Measurements from ENCODE around the gene GRIN1.

DNA sequence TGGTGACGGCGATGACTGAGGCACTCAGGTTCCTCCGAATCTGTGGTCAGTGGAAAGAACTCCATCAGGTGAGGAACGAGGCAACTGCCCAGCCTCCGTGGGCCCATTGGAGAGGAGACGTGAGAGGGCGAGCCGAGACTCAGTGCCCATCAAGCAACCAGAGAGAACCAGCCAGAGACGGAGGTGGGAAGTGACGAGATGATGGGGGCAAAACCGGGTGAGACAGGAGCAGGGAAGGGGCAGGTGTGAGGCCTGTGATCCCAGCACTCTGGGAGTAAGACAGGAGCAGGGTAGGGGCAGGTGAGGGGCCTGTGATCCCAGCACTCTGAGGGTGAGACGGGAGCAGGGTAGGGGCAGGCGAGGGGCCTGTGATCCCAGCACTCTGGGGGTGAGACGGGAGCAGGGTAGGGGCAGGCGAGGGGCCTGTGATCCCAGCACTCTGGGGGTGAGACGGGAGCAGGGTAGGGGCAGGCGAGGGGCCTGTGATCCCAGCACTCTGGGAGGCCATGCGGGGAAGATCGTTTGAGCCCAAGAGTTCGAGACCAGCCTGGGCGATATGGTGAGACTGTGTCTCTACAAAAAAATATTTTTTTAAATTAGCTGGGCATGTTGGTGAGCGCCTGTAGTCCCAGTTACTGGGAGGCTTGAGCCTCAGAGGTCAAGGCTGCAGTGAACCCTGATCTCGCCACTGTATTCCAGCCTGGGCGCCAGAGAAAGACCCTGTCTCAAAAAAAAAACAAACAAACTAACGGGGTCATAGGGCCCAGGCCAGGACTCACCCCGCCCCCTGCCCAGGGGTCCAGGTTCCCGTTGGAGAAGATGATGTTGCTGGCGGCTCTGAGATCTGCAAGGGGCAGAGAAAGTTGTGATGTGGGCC is 27.8 kb upstream of the GRIN1 start:
- TF ChIP-seq, protein P1, sequence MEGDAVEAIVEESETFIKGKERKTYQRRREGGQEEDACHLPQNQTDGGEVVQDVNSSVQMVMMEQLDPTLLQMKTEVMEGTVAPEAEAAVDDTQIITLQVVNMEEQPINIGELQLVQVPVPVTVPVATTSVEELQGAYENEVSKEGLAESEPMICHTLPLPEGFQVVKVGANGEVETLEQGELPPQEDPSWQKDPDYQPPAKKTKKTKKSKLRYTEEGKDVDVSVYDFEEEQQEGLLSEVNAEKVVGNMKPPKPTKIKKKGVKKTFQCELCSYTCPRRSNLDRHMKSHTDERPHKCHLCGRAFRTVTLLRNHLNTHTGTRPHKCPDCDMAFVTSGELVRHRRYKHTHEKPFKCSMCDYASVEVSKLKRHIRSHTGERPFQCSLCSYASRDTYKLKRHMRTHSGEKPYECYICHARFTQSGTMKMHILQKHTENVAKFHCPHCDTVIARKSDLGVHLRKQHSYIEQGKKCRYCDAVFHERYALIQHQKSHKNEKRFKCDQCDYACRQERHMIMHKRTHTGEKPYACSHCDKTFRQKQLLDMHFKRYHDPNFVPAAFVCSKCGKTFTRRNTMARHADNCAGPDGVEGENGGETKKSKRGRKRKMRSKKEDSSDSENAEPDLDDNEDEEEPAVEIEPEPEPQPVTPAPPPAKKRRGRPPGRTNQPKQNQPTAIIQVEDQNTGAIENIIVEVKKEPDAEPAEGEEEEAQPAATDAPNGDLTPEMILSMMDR (IDR thresholded peaks at IDR 0.05): no peak
- no peak for TF ChIP-seq EP300 (IDR thresholded peaks at IDR 0.05)

Data from esophagus muscularis mucosa (tissue), 3 donors.